ENCODE data around the gene PIGC. TPM values are rescaled to one million over a fixed set of nuclear protein-coding genes. Genes with fewer than 3 reads are reported as not detected.

PIGC gene
- 30.9 TPM for total RNA-seq

DNA sequence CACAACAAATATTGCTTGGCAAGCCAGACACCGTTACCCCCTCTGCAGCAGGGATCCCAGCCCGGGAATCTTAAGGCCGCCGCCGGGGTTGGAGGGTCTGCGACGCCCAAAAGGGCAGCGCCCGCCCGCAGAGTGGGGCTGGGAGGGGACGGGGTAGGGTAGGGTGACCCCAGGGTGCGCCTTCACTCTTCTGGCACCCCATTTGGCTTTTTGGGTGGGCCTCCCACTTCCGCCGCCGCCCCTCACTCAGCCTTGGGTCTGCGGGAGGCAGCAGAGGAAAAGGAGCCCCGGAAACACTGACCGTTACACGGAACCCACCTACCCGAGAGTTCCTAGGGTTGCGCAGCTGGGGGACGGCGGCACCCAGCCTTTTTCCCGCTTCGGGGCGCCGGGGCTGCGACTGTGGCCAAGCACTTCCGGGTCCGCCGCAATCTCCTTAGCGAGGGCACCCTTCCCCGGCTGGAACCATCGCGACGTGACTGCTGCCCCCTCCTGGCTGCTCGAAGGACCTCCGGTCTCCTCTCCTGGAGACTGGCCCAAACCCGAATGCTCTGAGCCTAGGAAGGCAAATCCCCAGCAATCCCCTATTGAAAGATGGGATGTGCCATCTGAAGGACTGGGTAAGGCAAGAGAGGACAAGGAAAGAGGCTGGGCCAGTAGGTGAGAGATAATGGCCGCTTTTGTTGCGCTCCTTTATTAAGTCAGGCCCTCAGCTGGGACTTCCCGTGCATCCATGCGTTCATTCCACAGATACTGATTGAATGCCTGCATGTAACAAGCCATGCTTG is at the start of gene PIGC:
PIGC (minus strand) TSS at position 404 of the 788 bp plus-strand sequence. CDS start 1,447 bp downstream, outside the sequence.

DNA sequence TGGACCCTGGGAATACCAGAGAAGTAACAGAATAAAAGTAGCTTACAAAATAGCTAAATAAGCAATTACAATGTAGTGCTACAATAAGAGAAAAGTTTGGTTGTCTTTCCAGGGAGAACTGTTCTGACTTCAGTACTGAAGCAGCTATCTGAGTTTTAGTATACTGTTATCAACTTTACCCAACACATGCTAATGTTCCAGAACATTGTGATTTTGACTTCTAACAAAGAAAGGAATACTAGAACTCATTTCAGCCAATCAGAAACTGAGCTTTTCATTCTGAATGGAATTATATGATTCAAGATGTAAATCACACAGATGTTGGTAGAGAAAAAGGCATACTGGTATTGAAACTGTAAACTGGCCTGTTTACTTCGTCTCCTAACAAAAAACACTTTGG is 23.5 kb downstream of the PIGC start, which contains the start of gene C1orf105:
C1orf105 (plus strand) TSS at position 301 of the 400 bp plus-strand sequence. CDS start 201 bp downstream, outside the sequence.

Other genes starting within 250 kb of the PIGC start
- not detected for gene C1orf105, start 23.4 kb downstream of the PIGC start, total RNA-seq
- gene SUCO, start 89.1 kb upstream of the PIGC start, total RNA-seq: 81.4 TPM
- gene FASLG, start 215.0 kb upstream of the PIGC start, total RNA-seq: not detected